Measurements from ENCODE around the gene CNN2. TPM values are rescaled to one million over a fixed set of nuclear protein-coding genes. Genes with fewer than 3 reads are reported as not detected.

CNN2 gene
- total and polyA plus RNA-seq, 4 donors: 10.1 to 38.4 (median 26.8) TPM

GRCh38 chr19:986083-986482 lies 40.3 kb upstream of the CNN2 start:
- WGBS: 95% methylated on average over 14 of the region's 14 CpGs
- TF ChIP-seq HNF4A (conservative IDR thresholded peaks at IDR 0.05) (no peak), SP1 (IDR thresholded peaks at IDR 0.05) (no peak), HNF4G (IDR thresholded peaks at IDR 0.05) (no peak), FOXA2 (IDR thresholded peaks at IDR 0.05) (no peak), MAX (IDR thresholded peaks at IDR 0.05) (no peak), JUND (IDR thresholded peaks at IDR 0.05) (no peak), ZBTB33 (IDR thresholded peaks at IDR 0.05) (no peak), NR2F2 (IDR thresholded peaks at IDR 0.05) (no peak), TAF1 (conservative IDR thresholded peaks at IDR 0.05) (no peak), FOXA1 (IDR thresholded peaks at IDR 0.05) (no peak), ATF3 (IDR thresholded peaks at IDR 0.05) (no peak)
- H3K4me3 ChIP-seq (ENCODE audit: low read depth in 1 of 3, low read length in 3 of 3): no peak overlapping the region
- H3K4me1 ChIP-seq (ENCODE audit: control insufficient read depth in 4 of 4, insufficient read depth in 4 of 4, low read length in 3 of 4): peaks cover 5 to 28% (median 20%) of the 10 kb centered on the region in 4 donors
- no peak overlapping the region for H3K9ac ChIP-seq (ENCODE audit: low read depth in 1 of 2, low read length in 2 of 2)
- no peaks in the 10 kb centered on the region for H3K9me3 ChIP-seq (ENCODE audit: control insufficient read depth in 4 of 4, low read length in 3 of 4)
- DNase-seq (ENCODE audit: low spot score): no peak
- H3K36me3 ChIP-seq (ENCODE audit: control insufficient read depth in 4 of 4, insufficient read depth in 3 of 4, low read depth in 1 of 4, low read length in 3 of 4): peaks cover 0 to 11% (median 5%) of the 10 kb centered on the region in 4 donors
- no peak overlapping the region for H3K27ac ChIP-seq (ENCODE audit: low read depth in 1 of 2, low read length in 2 of 2)
- no peaks in the 10 kb centered on the region for H3K27me3 ChIP-seq (ENCODE audit: control insufficient read depth in 4 of 4, insufficient read depth in 4 of 4, low read length in 3 of 4)

- no peaks in the 10 kb centered on the region for H3K27me3 ChIP-seq (ENCODE audit: control insufficient read depth in 4 of 4, insufficient read depth in 4 of 4, low read length in 3 of 4)
- no peak for DNase-seq (ENCODE audit: low spot score)
- no peaks in the 10 kb centered on the region for H3K9me3 ChIP-seq (ENCODE audit: control insufficient read depth in 4 of 4, low read length in 3 of 4)
- H3K4me3 ChIP-seq (ENCODE audit: low read depth in 1 of 3, low read length in 3 of 3): no peak overlapping the region
- no peak overlapping the region for H3K27ac ChIP-seq (ENCODE audit: low read depth in 1 of 2, low read length in 2 of 2)
- TF ChIP-seq ATF3 (IDR thresholded peaks at IDR 0.05): no peak
- no peak for TF ChIP-seq NR2F2 (IDR thresholded peaks at IDR 0.05)
- TF ChIP-seq SP1 (IDR thresholded peaks at IDR 0.05): no peak
- TF ChIP-seq RXRA (IDR thresholded peaks at IDR 0.05): no peak
- H3K9ac ChIP-seq (ENCODE audit: low read depth in 1 of 2, low read length in 2 of 2): no peak overlapping the region
- H3K36me3 ChIP-seq (ENCODE audit: control insufficient read depth in 4 of 4, insufficient read depth in 3 of 4, low read depth in 1 of 4, low read length in 3 of 4): peaks cover 0 to 11% (median 6%) of the 10 kb centered on the region in 4 donors
- peaks cover 6 to 29% (median 21%) of the 10 kb centered on the region in 4 donors for H3K4me1 ChIP-seq (ENCODE audit: control insufficient read depth in 4 of 4, insufficient read depth in 4 of 4, low read length in 3 of 4)
- WGBS: 84% methylated on average over 14 of the region's 14 CpGs
Measured at GRCh38 chr19:988081-988480, 38.3 kb upstream of the CNN2 start.

GRCh38 chr19:988510-988909 lies 37.9 kb upstream of the CNN2 start:
- Histone ChIP-seq H3K4me3 (ENCODE audit: low read depth in 1 of 3, low read length in 3 of 3) (no peak overlapping the region), H3K4me1 (ENCODE audit: control insufficient read depth in 4 of 4, insufficient read depth in 4 of 4, low read length in 3 of 4) (peaks cover 7 to 29% (median 25%) of the 10 kb centered on the region in 4 donors), H3K9me3 (ENCODE audit: control insufficient read depth in 4 of 4, low read length in 3 of 4) (no peaks in the 10 kb centered on the region), H3K27ac (ENCODE audit: low read depth in 1 of 2, low read length in 2 of 2) (no peak overlapping the region), H3K9ac (ENCODE audit: low read depth in 1 of 2, low read length in 2 of 2) (no peak overlapping the region), H3K27me3 (ENCODE audit: control insufficient read depth in 4 of 4, insufficient read depth in 4 of 4, low read length in 3 of 4) (no peaks in the 10 kb centered on the region), H3K36me3 (ENCODE audit: control insufficient read depth in 4 of 4, insufficient read depth in 3 of 4, low read depth in 1 of 4, low read length in 3 of 4) (peaks cover 0 to 11% (median 6%) of the 10 kb centered on the region in 4 donors)
- 92% methylated on average over 15 of the region's 15 CpGs for WGBS
- DNase-seq (ENCODE audit: low spot score): no peak
- no peak for TF ChIP-seq SP1 (IDR thresholded peaks at IDR 0.05)
- TF ChIP-seq FOXA1 (IDR thresholded peaks at IDR 0.05): no peak
- no peak for TF ChIP-seq NR2F2 (IDR thresholded peaks at IDR 0.05)
- no peak for TF ChIP-seq JUND (IDR thresholded peaks at IDR 0.05)
- no peak for TF ChIP-seq EGR1 (IDR thresholded peaks at IDR 0.05; ENCODE audit: low read depth in 2 of 2)
- TF ChIP-seq RXRA (IDR thresholded peaks at IDR 0.05): no peak
- TF ChIP-seq REST (IDR thresholded peaks at IDR 0.05): no peak
- no peak for TF ChIP-seq RAD21 (IDR thresholded peaks at IDR 0.05)
- TF ChIP-seq HNF4A (conservative IDR thresholded peaks at IDR 0.05): no peak
- TF ChIP-seq FOXA2 (IDR thresholded peaks at IDR 0.05): no peak
- TF ChIP-seq ZBTB33 (IDR thresholded peaks at IDR 0.05): no peak
- no peak for TF ChIP-seq ATF3 (IDR thresholded peaks at IDR 0.05)
- no peak for TF ChIP-seq YY1 (IDR thresholded peaks at IDR 0.05)
- TF ChIP-seq HNF4G (IDR thresholded peaks at IDR 0.05): no peak
- no peak for TF ChIP-seq CTCF (IDR thresholded peaks at IDR 0.05; ENCODE audit: low read depth, low read length, missing input control)

Data from liver (tissue), 9 donors.